ENCODE measurements around the gene MPPED1. TPM values are rescaled to one million over a fixed set of nuclear protein-coding genes. Genes with fewer than 3 reads are reported as not detected.

The MPPED1 gene
- total RNA-seq, 4 donors from 2014 or later = 0.23 to 0.99 (median 0.80) TPM; not detected in 1

- no peak for DNase-seq (ENCODE audit: low spot score in 2 of 2)
- WGBS = 53% methylated on average over 8 of the region's 8 CpGs
- Histone ChIP-seq H3K27ac (no peak overlapping the region), H3K4me1 (no peaks in the 10 kb centered on the region), H3K27me3 (peaks cover 6% of the 10 kb centered on the region), H3K36me3 (no peaks in the 10 kb centered on the region), H3K9me3 (no peaks in the 10 kb centered on the region), H3K4me3 (no peak overlapping the region)
- TF ChIP-seq EP300 (IDR thresholded peaks at IDR 0.05) (no peak), POLR2AphosphoS5 (IDR thresholded peaks at IDR 0.05) (no peak), CTCF (IDR thresholded peaks at IDR 0.05) (no peak), POLR2A (IDR thresholded peaks at IDR 0.05) (no peak)
Measured at GRCh38 chr22:43482318-43482625, 70.5 kb downstream of the MPPED1 start.

- TF ChIP-seq POLR2AphosphoS5 (IDR thresholded peaks at IDR 0.05) (no peak), CTCF (IDR thresholded peaks at IDR 0.05) (no peak)
- WGBS = 60% methylated on average over 13 of the region's 13 CpGs
- H3K27me3 ChIP-seq = peaks cover 14% of the 10 kb centered on the region
- H3K4me1 ChIP-seq = no peaks in the 10 kb centered on the region
- DNase-seq (ENCODE audit: low spot score in 2 of 2) = no peak
- H3K4me3 ChIP-seq = no peak overlapping the region
- no peak overlapping the region for H3K27ac ChIP-seq
- no peaks in the 10 kb centered on the region for H3K9me3 ChIP-seq
- H3K36me3 ChIP-seq = no peaks in the 10 kb centered on the region
Measured at GRCh38 chr22:43483266-43483665, 71.5 kb downstream of the MPPED1 start.

- H3K27me3 ChIP-seq = peaks cover 15% of the 10 kb centered on the region
- 88% methylated on average over 7 of the region's 7 CpGs for WGBS
- no peak overlapping the region for H3K27ac ChIP-seq
- no peaks in the 10 kb centered on the region for H3K4me1 ChIP-seq
- DNase-seq (ENCODE audit: low spot score in 2 of 2) = no peak
- H3K4me3 ChIP-seq = no peak overlapping the region
- H3K9me3 ChIP-seq = no peaks in the 10 kb centered on the region
- H3K36me3 ChIP-seq = no peaks in the 10 kb centered on the region
- TF ChIP-seq CTCF (IDR thresholded peaks at IDR 0.05) = no peak
Measured at GRCh38 chr22:43483669-43484068, 71.9 kb downstream of the MPPED1 start.

DNA sequence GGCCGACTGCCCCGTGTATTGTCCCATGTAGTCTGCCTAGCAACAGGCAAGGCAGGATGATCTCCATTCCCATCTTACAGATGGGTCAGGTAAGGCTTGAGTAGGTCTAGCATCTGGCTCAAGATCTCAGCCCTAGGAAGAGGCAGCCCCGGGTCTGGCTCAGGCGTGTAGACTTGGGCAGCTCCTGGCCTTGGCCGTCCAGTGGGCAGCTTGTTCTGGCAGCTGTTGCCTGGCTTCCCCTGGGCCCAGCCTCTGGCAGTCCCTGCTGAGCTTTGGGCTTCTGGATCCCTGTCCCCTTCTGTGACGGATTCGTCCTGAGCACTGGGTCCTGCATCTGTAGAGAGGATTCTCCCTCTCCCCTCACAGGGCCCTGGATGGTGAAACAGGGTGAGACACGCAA, 72.4 kb downstream of the MPPED1 start:
- Histone ChIP-seq H3K27ac (no peak overlapping the region), H3K27me3 (peaks cover 15% of the 10 kb centered on the region), H3K9me3 (no peaks in the 10 kb centered on the region), H3K4me3 (no peak overlapping the region), H3K36me3 (no peaks in the 10 kb centered on the region), H3K4me1 (no peaks in the 10 kb centered on the region)
- TF ChIP-seq CTCF (IDR thresholded peaks at IDR 0.05) = no peak
- TF ChIP-seq POLR2A (IDR thresholded peaks at IDR 0.05) = no peak
- no peak for TF ChIP-seq POLR2AphosphoS5 (IDR thresholded peaks at IDR 0.05)
- TF ChIP-seq EP300 (IDR thresholded peaks at IDR 0.05) = no peak
- WGBS = 100% methylated on average over 2 of the region's 8 CpGs
- no peak for DNase-seq (ENCODE audit: low spot score in 2 of 2)

GRCh38 chr22:43485502-43486089, 73.8 kb downstream of the MPPED1 start:
- Histone ChIP-seq H3K4me1 (no peaks in the 10 kb centered on the region), H3K4me3 (no peak overlapping the region), H3K27me3 (peaks cover 25% of the 10 kb centered on the region), H3K9me3 (no peaks in the 10 kb centered on the region), H3K36me3 (no peaks in the 10 kb centered on the region), H3K27ac (no peak overlapping the region)
- WGBS = 81% methylated on average over 19 of the region's 20 CpGs
- no peak for DNase-seq (ENCODE audit: low spot score in 2 of 2)
- TF ChIP-seq CTCF (IDR thresholded peaks at IDR 0.05) = no peak
- TF ChIP-seq POLR2A (IDR thresholded peaks at IDR 0.05) = no peak
- TF ChIP-seq EP300 (IDR thresholded peaks at IDR 0.05) = no peak

Data from suprapubic skin (tissue), 4 donors.